M059J (cell line): ENCODE data around the gene ENO2. TPM values are rescaled to one million over a fixed set of nuclear protein-coding genes. Genes with fewer than 3 reads are reported as not detected.
"Not testable (repeated sequence)": the region's sequence is repeated elsewhere in the genome, so short reads cannot be mapped to it uniquely, and the experiment has no call there.

Source experiments
- DNase-seq: peaks from one replicate; pipeline ENCODE4 v3.0.0-alpha.2; 2012; ENCODE audit warnings: low read depth
- total RNA-seq: library from RNA; depleted of rRNA; stranded (reverse); fragments of >200 nt; shearing (Covaris generic); gene quantifications from 2 replicates; pipeline ENCODE4 v1.2.3, GENCODE V29; 2014

ENO2 gene
- total RNA-seq, 1 experiment from 2014 or later, result 30.0 TPM

DNA sequence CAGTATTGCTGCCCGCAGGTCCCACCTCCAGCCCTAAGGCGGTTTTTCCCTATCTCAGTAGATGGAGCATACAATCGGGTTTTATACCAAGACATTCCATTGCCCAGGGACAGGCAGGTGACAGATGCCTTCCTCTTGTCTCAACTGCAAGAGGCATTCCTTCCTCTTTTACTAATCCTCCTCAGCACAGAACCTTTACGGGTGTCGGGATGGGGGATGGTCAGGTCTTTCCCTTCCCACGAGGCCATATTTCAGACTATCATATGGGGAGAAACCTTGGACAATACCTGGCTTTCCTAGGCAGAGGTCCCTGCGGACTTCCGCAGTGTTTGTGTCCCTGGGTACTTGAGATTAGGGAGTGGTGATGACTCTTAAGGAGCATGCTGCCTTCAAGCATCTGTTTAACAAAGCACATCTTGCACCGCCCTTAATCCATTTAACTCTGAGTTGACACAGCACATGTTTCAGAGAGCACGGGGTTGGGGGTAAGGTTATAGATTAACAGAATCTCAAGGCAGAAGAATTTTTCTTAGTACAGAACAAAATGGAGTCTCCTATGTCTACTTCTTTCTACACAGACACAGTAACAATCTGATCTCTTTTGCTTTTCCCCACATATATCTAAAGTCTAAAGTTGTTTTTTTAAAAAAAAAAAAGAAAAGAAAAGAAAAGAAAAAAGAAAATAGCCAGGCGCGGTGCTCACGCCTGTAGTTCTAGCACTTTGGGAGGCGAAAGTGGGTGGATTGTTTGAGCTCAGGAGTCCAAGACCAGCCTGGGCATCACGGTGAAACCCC, 28.0 kb upstream of the ENO2 start:
- not testable (repeated sequence) for DNase-seq

DNA sequence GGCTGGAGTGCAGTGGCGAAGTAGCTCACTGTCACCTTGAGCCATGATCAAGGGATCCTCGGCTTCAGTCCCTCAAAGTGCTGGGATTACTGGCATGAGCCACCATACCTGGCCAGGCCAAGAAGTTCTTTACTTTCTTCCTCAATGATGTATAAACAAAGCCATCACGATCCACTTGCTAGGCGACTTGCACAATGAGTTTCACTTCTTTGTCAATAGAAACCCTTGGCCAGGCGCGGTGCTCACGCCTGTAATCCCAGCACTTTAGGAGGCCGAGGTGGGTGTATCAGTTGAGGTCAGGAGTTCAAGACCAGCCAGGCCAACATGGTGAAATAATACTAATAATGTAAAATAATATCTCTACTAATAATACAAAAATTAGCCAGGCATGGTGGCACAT, 26.9 kb upstream of the ENO2 start:
- no peak for DNase-seq

DNA sequence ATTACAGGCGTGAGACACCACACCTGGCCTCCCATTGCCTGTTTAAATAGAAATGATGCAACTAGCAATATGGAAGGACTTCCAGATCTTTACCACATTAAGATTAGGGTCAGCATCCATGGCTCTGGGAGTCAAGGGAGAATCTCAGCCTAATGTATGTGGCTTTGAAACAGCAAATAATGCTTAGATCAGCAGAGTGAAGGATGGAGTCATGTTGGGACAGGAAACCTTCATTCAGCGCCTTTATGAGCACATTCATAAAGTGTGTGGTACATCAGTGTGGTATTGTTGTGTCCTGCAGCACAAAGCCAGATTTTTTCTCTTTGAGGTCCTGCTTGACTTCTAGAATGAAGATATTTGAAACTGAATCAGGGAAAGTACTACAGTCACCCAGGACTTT, 26.0 kb upstream of the ENO2 start:
- DNase-seq, result no peak

DNA sequence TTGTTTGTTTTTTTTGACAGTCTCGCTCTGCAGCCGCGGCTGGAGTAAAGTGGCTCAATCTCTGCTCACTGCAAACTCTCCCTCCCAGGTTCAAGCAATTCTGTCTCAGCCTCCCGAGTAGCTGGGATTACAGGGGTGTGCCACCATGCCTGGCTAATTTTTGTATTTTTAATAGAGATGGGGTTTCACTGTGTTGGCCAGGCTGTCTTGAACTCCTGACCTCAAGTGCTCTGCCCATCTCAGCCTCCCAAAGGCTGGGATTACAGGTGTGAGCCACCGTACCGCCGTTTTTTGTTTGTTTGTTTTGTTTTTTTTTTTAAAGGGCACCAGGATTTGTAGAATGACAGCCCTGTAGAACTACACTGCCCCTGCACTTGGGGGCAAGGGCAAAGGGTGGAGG, 25.6 kb upstream of the ENO2 start:
- not testable (repeated sequence) for DNase-seq

DNA sequence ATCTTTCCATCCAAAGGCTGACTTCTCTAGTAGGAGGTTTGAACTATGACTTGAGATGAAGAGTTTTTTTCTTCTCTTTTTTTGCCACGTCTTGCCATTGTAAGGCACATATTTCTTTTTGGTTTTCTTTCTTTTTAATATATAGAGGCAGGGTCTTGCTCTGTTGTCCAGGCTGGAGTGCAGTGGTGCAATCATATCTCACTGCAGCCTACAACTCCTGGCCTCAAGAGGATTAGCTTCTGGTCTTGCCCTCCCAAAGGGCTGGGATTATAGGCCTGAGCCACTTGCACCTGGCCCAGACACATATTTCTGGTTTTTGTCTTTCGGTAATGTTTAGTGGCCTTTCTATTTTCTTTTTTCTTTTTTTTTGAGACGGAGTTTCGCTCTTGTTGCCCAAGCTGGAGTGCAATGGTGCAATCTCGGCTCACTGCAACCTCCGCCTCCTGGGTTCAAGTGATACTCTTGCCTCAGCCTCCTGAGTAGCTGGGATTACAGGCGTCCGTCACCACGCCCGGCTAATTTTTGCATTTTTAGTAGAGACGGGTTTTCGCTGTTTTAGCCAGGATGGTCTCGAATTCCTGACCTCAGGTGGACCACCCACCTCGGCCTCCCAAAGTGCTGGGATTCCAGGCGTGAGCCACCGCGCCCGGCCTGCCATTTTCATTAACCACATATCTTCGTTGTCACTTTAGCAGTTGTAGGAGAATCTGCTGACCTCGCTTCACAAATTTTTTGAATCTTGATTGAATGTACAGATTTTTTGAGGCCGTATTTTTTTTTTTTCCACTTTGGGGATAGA, 24.4 kb upstream of the ENO2 start:
- DNase-seq, result not testable (repeated sequence)

DNA sequence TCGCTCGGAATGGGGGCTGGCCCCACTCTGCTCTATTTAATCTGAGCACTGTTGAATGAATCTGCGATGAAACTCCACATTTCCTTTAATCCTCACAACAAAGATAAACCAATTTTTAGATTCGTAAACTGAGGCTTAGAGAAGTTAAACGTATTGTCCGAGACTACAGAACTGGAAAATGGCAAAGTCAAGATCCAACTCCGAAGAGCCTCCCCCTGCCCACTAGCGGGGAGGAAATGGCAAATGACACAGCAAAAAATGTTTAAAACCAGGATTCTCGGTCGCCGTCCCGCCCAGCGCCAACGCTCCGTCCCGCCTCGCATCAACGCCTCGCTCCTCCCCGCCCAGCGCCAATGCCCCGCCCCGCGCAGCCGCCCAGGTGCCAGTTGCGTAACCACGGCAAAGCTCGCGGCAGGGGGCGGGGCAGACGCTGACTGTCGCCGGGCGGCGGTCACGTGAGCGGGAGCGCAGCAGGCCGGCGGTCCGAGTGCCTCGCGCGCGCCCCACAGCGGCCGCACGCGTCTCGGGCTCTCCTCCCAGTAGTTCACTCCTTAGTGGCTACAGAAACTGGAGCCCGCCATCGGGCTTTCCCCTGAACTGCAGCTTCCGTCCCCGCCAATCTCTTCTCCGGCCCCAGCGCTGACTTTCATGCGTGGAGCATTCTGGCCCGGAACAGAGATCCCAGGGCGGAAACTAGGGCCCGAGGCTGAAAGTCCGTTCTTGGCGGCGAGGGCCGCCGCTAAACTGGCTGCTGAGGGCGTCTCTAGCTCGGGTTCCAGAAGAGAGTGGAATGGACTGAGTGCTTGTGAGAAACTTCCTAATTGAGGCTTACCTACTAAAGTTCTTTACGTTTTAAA, 23.4 kb upstream of the ENO2 start:
- peak; percentile 91 for DNase-seq

DNA sequence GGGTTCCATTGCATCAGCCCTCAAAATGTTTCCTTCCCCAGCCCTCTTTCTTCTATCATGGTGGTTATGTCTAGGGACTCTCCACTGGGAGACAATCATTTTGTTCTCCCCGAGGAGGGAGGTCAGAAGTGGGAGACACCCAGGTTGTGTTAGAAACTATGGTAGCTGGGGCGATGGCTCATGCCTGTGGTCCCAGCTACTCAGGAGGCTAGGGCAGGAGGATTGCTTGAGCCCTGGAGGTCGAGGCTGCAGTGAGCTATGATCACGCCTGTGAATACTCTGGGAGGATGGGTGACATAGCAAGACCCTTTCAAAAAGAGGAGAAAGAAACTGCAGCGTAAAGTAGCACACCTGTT, 22.8 kb upstream of the ENO2 start:
- no peak for DNase-seq

DNA sequence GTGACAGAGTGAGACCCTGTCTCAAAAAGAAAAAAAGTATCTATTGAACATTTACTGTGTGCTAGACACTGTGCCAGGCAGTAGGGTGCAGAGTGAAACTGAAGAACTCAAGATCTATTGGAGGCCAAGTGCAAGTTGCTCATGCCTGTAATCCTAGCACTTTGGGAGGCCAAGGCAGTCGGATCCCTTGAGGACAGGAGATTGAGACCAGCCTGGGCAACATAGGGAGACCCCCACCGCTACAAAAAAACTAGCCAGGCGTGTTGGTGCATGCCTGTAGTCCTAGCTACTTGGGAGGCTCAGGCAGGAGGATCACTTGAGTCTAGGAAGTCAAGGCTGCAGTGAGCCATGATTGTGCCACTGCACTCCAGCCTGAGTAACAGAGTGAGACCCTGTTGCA, 21.7 kb upstream of the ENO2 start:
- not testable (repeated sequence) for DNase-seq

DNA sequence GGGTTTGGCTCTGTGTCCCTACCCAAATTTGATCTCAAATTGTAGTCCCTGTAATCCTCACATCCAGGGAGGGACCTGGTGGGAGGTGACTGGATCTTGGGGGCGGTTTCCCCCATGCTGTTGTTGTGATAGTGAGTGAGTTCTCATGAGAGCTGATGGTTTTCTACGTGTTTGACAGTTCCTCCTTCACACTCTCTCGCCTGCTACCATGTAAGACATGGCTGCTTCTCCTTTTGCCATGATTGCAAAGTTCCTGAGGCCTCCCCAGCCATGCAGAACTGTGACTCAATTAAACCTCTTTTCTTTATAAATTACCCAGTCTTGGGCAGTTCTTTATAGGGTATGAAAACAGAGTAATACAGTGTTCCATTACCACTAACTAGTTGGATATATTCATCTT, 20.1 kb upstream of the ENO2 start:
- no peak for DNase-seq

DNA sequence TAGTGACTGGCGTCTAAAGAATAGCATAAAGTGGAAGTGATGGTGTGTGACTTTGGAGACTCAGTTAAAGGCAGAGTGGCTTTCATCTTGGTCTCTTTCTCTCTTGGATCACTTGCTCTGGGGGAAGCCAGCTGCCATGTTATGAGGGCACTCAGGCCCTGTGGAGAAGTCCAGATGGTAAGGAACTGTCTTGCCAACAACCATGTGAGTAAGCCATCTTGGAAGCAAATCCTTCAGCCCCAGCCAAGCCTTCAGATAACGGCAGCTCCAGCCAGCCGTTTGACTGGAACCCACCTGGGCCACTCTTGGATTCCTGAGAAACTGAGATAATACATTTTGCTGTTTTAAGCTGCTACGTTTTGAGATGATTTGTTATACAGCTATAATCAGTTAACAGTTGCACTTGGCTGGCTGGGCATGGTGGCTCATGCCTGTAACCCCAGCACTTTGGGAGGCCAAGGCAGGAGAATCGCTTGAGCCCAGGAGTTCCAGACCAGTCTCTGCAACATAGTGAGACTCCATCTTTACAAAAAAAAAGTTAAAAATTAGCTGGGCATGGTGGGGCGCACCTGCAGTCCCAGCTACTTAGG, 17.4 kb upstream of the ENO2 start:
- no peak for DNase-seq

DNA sequence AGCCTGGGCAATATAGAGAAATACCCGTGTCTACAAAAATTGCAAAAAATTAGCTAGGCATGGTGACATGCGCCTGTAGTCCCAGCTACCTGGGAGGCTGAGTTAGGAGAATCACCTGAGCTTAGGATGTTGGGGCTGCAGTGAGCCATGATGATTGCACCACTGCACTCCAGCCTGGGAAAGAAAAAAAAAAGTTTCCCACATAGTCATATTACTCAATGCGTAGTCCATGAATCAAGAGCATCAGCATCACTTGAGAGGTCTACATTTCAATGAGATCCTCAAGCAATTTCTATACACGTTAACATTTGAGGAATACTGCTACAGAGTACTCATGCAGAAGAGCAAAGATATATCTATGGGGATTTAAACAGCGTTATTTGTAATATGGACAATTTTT, 15.0 kb upstream of the ENO2 start:
- DNase-seq, result no peak

DNA sequence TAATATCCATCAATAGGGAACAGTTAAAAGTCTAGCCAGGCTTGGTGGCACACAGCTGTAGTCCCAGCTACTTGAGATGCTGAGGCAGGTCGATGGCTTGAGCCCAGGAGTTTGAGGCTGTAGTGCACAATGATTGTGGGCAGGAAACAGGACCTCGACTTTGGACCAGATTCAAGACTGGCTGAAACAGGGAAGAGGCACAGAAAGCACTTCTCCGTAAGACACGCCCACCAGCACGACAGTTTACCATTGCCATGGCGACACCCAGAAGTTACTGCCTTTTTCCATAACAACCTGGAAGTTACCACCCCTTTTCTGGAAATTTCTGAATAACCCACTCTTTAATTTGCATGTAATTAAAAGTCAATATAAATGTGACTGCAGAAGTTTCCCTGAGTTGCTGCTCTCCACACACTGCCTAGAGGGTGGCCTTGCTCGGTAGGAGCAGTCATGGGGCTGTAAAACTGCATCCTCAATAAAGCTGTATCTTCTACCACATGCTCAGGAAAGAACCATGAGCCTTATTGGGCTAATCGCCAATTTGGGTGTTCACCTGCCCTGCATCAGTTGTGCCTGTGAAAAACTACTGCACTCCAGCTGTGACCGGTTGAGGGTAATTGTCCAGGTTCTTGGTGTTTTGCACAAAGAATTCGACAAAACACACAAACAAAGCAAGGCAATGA, 14.4 kb upstream of the ENO2 start:
- peak; percentile 86 for DNase-seq

DNA sequence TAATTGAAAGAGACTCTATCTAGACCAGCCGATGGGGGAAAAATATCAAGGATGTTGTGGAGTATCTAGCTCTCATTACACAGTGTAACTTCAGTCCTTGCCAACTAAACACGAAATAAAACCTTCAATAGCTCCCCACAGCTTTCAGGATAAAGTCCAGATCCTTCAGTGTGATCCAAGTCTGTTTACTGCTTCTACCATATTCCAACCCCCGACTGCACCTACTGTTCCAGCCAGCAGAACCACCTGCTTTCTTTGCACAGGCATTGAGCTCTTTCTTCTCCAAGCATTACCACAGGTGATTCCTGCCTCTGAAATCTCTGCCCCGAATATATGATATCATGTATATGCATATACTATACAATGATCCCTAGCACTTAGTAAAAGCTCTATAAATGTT, 11.9 kb upstream of the ENO2 start:
- no peak for DNase-seq

DNA sequence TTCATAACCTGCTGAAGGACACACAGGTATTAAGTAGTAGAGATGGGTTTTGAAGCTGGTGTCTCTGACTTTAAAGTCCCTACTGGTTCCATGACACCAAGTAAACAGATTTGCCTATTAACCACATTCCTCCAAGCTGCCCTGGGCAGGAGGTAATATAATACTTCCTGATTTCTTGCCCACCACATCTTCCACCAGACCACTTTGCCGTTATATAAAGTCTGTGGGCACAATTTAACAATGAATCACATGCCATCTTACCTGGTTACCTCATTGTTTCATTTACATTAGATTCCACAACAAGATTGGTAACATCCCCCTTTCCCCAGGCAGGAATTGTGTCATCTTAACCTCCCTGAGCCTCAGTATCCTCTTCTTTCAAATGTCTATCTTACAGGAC, 10.7 kb upstream of the ENO2 start:
- DNase-seq, result peak; percentile 87

DNA sequence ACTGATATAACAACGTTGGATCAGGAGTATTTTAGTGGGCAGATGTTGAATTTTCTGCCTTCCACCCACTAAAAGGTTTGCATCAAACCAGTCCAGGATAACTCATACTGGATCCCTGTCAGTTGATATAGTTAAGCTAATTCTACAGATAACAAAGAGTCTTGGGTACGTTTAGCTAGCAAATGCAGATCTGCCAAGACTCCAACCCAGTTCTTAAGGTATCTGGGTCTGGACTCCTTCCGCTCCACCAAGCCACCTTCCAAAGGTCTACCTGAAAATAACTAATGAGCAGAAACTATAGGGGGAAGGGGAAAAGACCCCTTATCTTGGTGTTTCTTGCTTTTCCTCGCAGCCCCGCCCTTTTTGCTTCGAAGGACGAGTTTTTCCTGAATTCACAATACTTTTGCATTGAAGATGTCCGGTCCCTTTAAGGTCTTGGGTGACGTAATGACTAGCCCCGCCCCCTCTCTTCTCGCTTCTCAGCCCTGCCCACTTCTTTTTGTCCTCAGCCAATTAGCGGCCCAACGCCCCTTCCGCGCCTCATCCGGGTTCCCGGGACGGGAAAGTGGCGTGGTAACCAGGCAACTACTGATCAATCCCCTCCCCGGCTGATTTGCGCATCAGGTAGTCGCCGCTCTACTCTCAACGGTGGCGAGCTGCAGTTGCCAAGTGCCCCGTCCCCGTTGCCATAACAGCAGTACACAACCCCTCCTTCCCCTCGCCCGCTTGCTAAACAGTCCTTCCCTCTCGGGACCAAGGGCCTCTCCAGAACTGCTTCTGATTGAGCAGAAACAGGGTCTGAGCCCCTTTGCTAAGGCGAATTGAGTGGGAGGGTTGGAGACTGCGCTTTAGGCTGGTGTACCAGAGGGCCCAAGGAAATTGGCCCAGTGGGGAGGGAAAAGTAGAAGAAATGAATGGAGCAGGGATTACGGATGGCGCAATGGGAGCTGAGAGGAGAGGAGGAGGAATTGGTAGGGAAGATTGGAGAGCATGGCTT, 9.8 kb upstream of the ENO2 start, which contains the start of gene LRRC23:
LRRC23 (plus strand) TSS at position 543 of the 997 bp plus-strand sequence. CDS start 812 bp downstream, outside the sequence.
- peak; percentile 96 for DNase-seq

DNA sequence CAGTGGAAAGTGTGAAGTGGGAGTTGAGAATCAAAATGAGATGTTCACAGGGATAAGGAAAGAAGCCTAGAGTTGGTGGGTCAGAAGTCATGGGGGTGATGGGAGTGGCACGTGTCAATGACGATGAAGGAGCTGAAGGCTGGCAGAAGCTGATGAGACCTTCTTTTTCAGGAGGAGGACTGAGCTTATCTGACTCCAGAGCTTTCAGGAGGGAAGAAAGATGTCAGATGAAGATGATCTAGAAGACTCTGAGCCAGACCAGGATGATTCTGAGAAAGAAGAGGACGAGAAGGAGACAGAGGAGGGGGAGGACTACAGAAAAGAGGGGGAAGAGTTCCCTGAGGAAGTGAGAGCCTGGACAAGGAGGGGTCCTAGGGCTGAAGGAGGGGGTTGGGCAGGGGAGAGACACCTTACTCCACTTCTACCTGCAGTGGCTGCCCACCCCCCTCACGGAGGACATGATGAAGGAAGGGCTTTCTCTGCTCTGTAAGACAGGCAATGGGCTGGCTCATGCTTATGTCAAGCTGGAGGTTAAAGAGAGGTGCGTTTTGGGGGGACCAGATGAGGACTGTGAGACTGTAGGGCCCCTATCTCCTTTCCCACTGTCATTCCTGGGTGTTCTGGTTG, 8.9 kb upstream of the ENO2 start:
- no peak for DNase-seq

DNA sequence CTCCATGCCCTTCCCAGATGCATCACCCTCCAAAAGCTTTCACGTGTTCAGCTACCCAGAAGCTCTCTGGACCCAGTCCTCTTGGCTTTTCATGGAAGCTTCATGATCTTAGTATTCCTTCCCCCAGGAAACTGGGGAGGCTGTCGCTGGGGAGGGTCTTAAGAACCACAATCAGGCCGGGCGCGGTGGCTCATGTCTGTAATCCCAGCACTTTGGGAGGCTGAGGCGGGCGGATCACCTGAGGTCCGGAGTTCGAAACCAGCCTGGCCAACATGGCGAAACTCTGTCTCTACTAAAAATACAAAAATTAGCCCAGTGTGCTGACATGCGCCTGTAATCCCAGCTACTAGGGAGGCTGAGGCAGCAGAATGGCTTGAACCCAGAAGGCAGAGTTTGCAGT, 6.2 kb upstream of the ENO2 start:
- not testable (repeated sequence) for DNase-seq

DNA sequence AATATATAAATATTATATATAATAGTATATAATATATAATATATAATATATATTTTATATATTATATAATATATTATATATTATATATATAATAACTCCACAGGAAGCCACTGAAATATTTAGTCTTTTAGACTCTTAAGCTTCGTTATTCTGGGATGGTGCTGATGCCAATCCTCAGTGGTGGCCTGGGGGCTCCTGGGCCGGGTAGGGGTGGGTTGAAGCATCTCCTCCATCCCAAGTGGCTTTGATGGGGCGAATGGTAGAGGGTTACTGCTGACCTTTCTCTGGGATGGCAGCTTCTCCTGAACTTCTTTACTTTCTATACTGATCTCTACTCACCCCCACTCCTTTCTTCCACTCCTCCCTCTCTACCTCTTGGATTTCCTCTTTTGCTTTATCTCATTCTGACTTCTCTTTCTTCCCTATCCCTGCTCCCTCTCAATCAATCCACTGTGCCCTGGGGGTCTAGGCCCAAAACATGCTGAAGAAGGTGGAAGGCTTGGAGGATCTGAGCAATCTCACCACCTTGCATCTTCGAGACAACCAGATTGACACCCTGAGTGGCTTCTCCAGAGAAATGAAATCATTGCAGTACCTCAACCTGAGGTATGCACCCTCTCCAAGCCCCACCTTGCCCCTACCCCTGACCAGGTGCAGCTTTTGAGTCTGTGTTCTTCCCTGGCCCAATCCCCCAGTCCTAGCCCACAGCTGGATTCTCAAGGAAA, 4.8 kb upstream of the ENO2 start:
- DNase-seq, result no peak
